ENCODE data around the gene FBXO11. TPM values are rescaled to one million over a fixed set of nuclear protein-coding genes. Genes with fewer than 3 reads are reported as not detected.

FBXO11 gene
- total RNA-seq, 1 experiment from 2014 or later = 43.8 TPM

DNA sequence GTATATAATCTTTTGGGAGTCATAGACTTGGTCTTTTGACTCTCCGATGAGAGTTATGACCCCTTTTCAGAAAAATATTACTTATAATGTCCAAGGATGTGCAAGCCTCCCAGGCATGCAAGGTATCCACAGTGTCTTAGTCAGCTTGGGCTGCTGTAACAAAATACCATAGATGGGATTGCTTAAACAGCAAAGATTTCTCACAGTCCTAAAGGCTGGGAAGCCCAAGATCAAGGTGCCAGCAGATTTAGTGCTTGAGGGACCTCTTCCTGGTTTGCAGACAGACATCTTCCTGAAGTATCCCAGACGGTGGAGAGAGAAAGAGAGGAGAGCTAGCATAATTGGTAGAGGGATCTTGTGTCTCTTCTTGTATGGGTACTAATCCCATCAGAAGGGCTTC, 35.6 kb upstream of the FBXO11 start:
- ChIA-PET POLR2A (no interaction called here), CTCF (no interaction called here)
- Mint-ChIP-seq H3K36me3 (no peaks in the 10 kb centered on the region), H3K27me3 (ENCODE audit: low read depth) (no peaks in the 10 kb centered on the region), H3K9me3 (no peaks in the 10 kb centered on the region), H3K27ac (no peak overlapping the region), H3K4me3 (no peak overlapping the region), H3K4me1 (peaks cover 16% of the 10 kb centered on the region)
- no peak for ATAC-seq
- TF ChIP-seq, protein P1, sequence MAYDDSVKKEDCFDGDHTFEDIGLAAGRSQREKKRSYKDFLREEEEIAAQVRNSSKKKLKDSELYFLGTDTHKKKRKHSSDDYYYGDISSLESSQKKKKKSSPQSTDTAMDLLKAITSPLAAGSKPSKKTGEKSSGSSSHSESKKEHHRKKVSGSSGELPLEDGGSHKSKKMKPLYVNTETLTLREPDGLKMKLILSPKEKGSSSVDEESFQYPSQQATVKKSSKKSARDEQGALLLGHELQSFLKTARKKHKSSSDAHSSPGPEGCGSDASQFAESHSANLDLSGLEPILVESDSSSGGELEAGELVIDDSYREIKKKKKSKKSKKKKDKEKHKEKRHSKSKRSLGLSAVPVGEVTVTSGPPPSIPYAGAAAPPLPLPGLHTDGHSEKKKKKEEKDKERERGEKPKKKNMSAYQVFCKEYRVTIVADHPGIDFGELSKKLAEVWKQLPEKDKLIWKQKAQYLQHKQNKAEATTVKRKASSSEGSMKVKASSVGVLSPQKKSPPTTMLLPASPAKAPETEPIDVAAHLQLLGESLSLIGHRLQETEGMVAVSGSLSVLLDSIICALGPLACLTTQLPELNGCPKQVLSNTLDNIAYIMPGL (CRISPR knock-in tag; IDR thresholded peaks at IDR 0.05) = no peak
- TF ChIP-seq ZNF396 (CRISPR knock-in tag; IDR thresholded peaks at IDR 0.05; ENCODE audit: borderline replicate concordance) (no peak), NFE2L1 (CRISPR knock-in tag; IDR thresholded peaks at IDR 0.05) (no peak), ZNF219 (CRISPR knock-in tag; IDR thresholded peaks at IDR 0.05; ENCODE audit: borderline replicate concordance) (no peak), JUN (CRISPR knock-in tag; IDR thresholded peaks at IDR 0.05) (no peak)
- TF ChIP-seq, protein P2, sequence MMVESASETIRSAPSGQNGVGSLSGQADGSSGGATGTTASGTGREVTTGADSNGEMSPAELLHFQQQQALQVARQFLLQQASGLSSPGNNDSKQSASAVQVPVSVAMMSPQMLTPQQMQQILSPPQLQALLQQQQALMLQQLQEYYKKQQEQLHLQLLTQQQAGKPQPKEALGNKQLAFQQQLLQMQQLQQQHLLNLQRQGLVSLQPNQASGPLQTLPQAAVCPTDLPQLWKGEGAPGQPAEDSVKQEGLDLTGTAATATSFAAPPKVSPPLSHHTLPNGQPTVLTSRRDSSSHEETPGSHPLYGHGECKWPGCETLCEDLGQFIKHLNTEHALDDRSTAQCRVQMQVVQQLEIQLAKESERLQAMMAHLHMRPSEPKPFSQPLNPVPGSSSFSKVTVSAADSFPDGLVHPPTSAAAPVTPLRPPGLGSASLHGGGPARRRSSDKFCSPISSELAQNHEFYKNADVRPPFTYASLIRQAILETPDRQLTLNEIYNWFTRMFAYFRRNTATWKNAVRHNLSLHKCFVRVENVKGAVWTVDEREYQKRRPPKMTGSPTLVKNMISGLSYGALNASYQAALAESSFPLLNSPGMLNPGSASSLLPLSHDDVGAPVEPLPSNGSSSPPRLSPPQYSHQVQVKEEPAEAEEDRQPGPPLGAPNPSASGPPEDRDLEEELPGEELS (CRISPR knock-in tag; IDR thresholded peaks at IDR 0.05) = no peak
- DNase-seq (ENCODE audit: low spot score) = no peak

DNA sequence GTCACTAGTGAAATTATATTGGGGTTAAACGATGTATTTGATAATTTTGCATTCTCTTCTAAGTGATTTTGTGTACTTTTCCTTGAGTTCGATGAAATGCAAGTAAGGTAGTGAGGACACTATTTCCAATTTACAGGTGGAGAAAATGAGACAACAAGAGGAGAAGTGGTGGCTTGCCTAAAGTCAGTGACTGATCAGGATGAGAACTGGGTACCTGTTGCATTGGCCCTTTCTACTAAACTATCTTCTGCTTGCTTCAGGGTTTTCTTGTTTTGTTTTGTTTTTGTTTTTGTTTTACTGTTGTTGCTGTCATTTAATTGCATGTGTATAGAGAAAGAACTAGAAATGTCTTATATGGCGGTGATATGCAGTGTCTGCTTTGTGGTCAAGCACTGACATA, 31.4 kb upstream of the FBXO11 start:
- CTCF ChIA-PET = interaction anchor here (0.6 kb wide), 1 partner anchor 75 kb away, joined by 3 read pairs; no protein-coding TSS in a partner anchor
- Mint-ChIP-seq H3K4me3 (no peak overlapping the region), H3K4me1 (peaks cover 16% of the 10 kb centered on the region), H3K27ac (no peak overlapping the region), H3K27me3 (ENCODE audit: low read depth) (no peaks in the 10 kb centered on the region), H3K9me3 (no peaks in the 10 kb centered on the region), H3K36me3 (no peaks in the 10 kb centered on the region)
- POLR2A ChIA-PET = no interaction called here
- no peak for ATAC-seq
- DNase-seq (ENCODE audit: low spot score) = no peak
- TF ChIP-seq ZBTB21 (CRISPR knock-in tag; IDR thresholded peaks at IDR 0.05; ENCODE audit: borderline replicate concordance) = no peak

DNA sequence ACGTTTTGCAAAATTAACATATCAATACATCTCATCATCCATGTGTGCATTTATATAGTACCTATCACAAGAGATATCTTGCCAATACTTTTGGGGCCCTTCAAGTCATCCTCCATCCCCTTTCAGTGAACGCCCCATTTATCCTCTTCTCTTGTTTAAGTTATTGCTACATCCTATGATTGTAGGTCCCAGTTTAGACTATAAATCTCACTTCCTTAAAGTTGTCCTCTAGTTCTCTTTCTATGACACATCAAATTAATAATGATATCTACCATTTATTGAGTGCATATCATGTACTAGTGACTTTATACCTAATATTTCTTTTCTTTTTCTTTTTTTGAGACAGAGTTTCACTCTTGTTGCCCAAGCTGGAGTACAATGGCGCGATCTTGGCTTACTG, 28.8 kb upstream of the FBXO11 start:
- POLR2A ChIA-PET = no interaction called here
- CTCF ChIA-PET = interaction anchor here (1.0 kb wide), 1 partner anchor 82 kb away, joined by 3 read pairs; no protein-coding TSS in a partner anchor

More for the DNA sequence above, 28.8 kb upstream of the FBXO11 start:
- peaks cover 16% of the 10 kb centered on the region for H3K4me1 Mint-ChIP-seq
- no peak overlapping the region for H3K4me3 Mint-ChIP-seq
- no peaks in the 10 kb centered on the region for H3K9me3 Mint-ChIP-seq
- DNase-seq (ENCODE audit: low spot score) (no peak), ATAC-seq (no peak)
- no peaks in the 10 kb centered on the region for H3K36me3 Mint-ChIP-seq
- TF ChIP-seq TEAD1 (CRISPR knock-in tag; IDR thresholded peaks at IDR 0.05) (no peak), PREB (CRISPR knock-in tag; IDR thresholded peaks at IDR 0.05; ENCODE audit: borderline replicate concordance) (no peak), FOXK1 (CRISPR knock-in tag; IDR thresholded peaks at IDR 0.05) (no peak), NFATC4 (CRISPR knock-in tag; IDR thresholded peaks at IDR 0.05) (no peak), OVOL2 (CRISPR knock-in tag; IDR thresholded peaks at IDR 0.05; ENCODE audit: borderline replicate concordance) (no peak), CBFB (CRISPR knock-in tag; IDR thresholded peaks at IDR 0.05; ENCODE audit: low read depth) (no peak), CREM (CRISPR knock-in tag; IDR thresholded peaks at IDR 0.05) (no peak), MXD4 (CRISPR knock-in tag; IDR thresholded peaks at IDR 0.05; ENCODE audit: borderline replicate concordance) (no peak), ZNF232 (CRISPR knock-in tag; IDR thresholded peaks at IDR 0.05) (no peak)
- TF ChIP-seq, protein P3, sequence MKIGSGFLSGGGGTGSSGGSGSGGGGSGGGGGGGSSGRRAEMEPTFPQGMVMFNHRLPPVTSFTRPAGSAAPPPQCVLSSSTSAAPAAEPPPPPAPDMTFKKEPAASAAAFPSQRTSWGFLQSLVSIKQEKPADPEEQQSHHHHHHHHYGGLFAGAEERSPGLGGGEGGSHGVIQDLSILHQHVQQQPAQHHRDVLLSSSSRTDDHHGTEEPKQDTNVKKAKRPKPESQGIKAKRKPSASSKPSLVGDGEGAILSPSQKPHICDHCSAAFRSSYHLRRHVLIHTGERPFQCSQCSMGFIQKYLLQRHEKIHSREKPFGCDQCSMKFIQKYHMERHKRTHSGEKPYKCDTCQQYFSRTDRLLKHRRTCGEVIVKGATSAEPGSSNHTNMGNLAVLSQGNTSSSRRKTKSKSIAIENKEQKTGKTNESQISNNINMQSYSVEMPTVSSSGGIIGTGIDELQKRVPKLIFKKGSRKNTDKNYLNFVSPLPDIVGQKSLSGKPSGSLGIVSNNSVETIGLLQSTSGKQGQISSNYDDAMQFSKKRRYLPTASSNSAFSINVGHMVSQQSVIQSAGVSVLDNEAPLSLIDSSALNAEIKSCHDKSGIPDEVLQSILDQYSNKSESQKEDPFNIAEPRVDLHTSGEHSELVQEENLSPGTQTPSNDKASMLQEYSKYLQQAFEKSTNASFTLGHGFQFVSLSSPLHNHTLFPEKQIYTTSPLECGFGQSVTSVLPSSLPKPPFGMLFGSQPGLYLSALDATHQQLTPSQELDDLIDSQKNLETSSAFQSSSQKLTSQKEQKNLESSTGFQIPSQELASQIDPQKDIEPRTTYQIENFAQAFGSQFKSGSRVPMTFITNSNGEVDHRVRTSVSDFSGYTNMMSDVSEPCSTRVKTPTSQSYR (CRISPR knock-in tag; IDR thresholded peaks at IDR 0.05) = no peak
- TF ChIP-seq, protein P2 (CRISPR knock-in tag; IDR thresholded peaks at IDR 0.05) = no peak
- H3K27me3 Mint-ChIP-seq (ENCODE audit: low read depth) = no peaks in the 10 kb centered on the region
- no peak overlapping the region for H3K27ac Mint-ChIP-seq
